Upper lobe of left lung (tissue), 4 donors: ENCODE results near the gene CRACDL.

Source experiments
- POLR2AphosphoS5 ChIP-seq, 2 donors: sonication (generic); formaldehyde crosslinking; IDR thresholded peaks; one replicate each; pipeline ENCODE4 v1.5.1; 2017; ENCODE audit warnings: antibody characterized with exemption in 2 of 2
- TF ChIP-seq, protein P1 (sequence below), 6 experiments: fragments of 450-650 bp in 4 of 6; fragments of 200-600 bp in 2 of 6; sonication (generic) in 2 of 6; IDR thresholded peaks; one replicate each; pipeline ENCODE4 v1.5.1; 2016 to 2019; ENCODE audit warnings: antibody characterized with exemption in 6 of 6

DNA sequence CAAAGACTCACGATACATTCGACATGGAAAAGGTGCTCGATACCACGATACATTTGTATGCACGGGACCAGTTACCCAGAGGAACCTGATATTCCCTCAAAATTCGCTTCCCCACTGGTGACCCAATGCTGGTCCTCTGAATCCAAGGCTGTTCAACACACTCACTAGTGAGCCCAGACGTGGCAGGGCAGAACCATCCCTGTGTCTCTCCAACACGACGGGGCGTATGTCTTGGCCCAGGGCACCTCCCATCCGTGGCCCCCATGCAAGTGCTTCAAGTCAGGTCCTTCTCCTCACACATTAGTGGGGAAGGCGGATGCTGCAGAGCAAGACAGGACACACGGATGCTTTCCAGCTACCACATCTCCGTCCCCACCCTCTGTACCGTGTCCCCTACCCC lies 6.1 kb downstream of the CRACDL start:
- TF ChIP-seq POLR2AphosphoS5 (IDR thresholded peaks at IDR 0.05), result no peak
- TF ChIP-seq, protein P1, sequence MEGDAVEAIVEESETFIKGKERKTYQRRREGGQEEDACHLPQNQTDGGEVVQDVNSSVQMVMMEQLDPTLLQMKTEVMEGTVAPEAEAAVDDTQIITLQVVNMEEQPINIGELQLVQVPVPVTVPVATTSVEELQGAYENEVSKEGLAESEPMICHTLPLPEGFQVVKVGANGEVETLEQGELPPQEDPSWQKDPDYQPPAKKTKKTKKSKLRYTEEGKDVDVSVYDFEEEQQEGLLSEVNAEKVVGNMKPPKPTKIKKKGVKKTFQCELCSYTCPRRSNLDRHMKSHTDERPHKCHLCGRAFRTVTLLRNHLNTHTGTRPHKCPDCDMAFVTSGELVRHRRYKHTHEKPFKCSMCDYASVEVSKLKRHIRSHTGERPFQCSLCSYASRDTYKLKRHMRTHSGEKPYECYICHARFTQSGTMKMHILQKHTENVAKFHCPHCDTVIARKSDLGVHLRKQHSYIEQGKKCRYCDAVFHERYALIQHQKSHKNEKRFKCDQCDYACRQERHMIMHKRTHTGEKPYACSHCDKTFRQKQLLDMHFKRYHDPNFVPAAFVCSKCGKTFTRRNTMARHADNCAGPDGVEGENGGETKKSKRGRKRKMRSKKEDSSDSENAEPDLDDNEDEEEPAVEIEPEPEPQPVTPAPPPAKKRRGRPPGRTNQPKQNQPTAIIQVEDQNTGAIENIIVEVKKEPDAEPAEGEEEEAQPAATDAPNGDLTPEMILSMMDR (IDR thresholded peaks at IDR 0.05), result no peak
